Vagina (tissue), 2 donors: ENCODE measurements around the gene APPBP2. TPM values are rescaled to one million over a fixed set of nuclear protein-coding genes. Genes with fewer than 3 reads are reported as not detected.

Experiments
- DNase-seq, 2 donors: peaks; one replicate each; pipeline ENCODE4 v3.0.0-alpha.2; 2017; ENCODE audit errors: extremely low spot score in 2 of 2
- H3K27ac ChIP-seq: fragments of 200-600 bp; sonication (generic); one replicate; pipeline ENCODE4 v1.5.1; 2019
- H3K27me3 ChIP-seq: fragments of 200-600 bp; sonication (generic); one replicate; pipeline ENCODE4 v1.5.1; 2019
- H3K36me3 ChIP-seq, 2 donors: fragments of 200-600 bp; sonication (generic); one replicate each; pipeline ENCODE4 v1.5.1; 2017 to 2019
- H3K4me1 ChIP-seq: fragments of 200-600 bp; sonication (generic); one replicate; pipeline ENCODE4 v1.5.1; 2019
- H3K4me3 ChIP-seq, 2 donors: fragments of 200-600 bp; sonication (generic); 1 replicate in 1 of 2; 2 replicates in 1 of 2; pipeline ENCODE4 v1.5.1; 2016 to 2019
- H3K9me3 ChIP-seq: fragments of 200-600 bp; sonication (generic); one replicate; pipeline ENCODE4 v1.5.1; 2019
- CTCF ChIP-seq, 3 experiments: fragments of 450-650 bp in 2 of 3; fragments of 200-600 bp in 1 of 3; sonication (generic) in 1 of 3; IDR thresholded peaks; one replicate each; pipeline ENCODE4 v1.5.1; 2017 to 2019; ENCODE audit warnings: antibody characterized with exemption in 3 of 3, mild to moderate bottlenecking in 2 of 3, moderate library complexity in 2 of 3
- POLR2A ChIP-seq, 2 donors: fragments of 450-650 bp; IDR thresholded peaks; one replicate each; pipeline ENCODE4 v1.6.1; 2017; ENCODE audit warnings: antibody characterized with exemption in 2 of 2, mild to moderate bottlenecking in 2 of 2, moderate library complexity in 2 of 2
- POLR2AphosphoS5 ChIP-seq, 2 donors: sonication (generic); formaldehyde crosslinking; IDR thresholded peaks; one replicate each; pipeline ENCODE4 v1.9.0; 2017; ENCODE audit warnings: antibody characterized with exemption in 2 of 2, mild to moderate bottlenecking in 2 of 2, low read depth in 1 of 2; ENCODE audit not compliant: insufficient read depth in 1 of 2
- intact Hi-C: fragments of 100-400 bp; cut with DNase I; formaldehyde crosslinking; loops from one replicate; pipeline ENCODE4 v1.15.1; 2023
- total RNA-seq: library from RNA; depleted of rRNA; stranded (reverse); fragments of >200 nt; gene quantifications from one replicate; pipeline ENCODE4 v1.2.3, GENCODE V29; 2016

Gene APPBP2
- total RNA-seq, 1 donor from 2014 or later, result 23.6 TPM

- Histone ChIP-seq H3K27ac (no peak overlapping the region), H3K27me3 (no peaks in the 10 kb centered on the region), H3K36me3 (no peaks in the 10 kb centered on the region), H3K4me1 (no peaks in the 10 kb centered on the region), H3K4me3 (no peak overlapping the region), H3K9me3 (no peaks in the 10 kb centered on the region)
- intact Hi-C loops, result no loop called here
- DNase-seq, result no peak
- TF ChIP-seq POLR2AphosphoS5 (IDR thresholded peaks at IDR 0.05; ENCODE audit: insufficient read depth in 1 of 2, low read depth in 1 of 2) (no peak), POLR2A (IDR thresholded peaks at IDR 0.05) (no peak), CTCF (IDR thresholded peaks at IDR 0.05) (no peak)
These were observed 34.8 kb upstream of the APPBP2 start for GRCh38 chr17:60560860-60561257.

GRCh38 chr17:60559995-60560859 is 34.2 kb upstream of the APPBP2 start:
- TF ChIP-seq POLR2A (IDR thresholded peaks at IDR 0.05), result no peak
- Histone ChIP-seq H3K4me1 (no peaks in the 10 kb centered on the region), H3K36me3 (no peaks in the 10 kb centered on the region), H3K4me3 (no peak overlapping the region), H3K27ac (no peak overlapping the region), H3K27me3 (no peaks in the 10 kb centered on the region), H3K9me3 (no peaks in the 10 kb centered on the region)
- intact Hi-C loops, result no loop called here
- DNase-seq, result no peak

GRCh38 chr17:60559659-60559994 is 33.6 kb upstream of the APPBP2 start:
- no peaks in the 10 kb centered on the region for H3K9me3 ChIP-seq
- no peaks in the 10 kb centered on the region for H3K4me1 ChIP-seq
- intact Hi-C loops, result no loop called here
- no peaks in the 10 kb centered on the region for H3K27me3 ChIP-seq
- H3K4me3 ChIP-seq, result no peak overlapping the region
- no peaks in the 10 kb centered on the region for H3K36me3 ChIP-seq
- TF ChIP-seq POLR2AphosphoS5 (IDR thresholded peaks at IDR 0.05; ENCODE audit: insufficient read depth in 1 of 2, low read depth in 1 of 2) (no peak), CTCF (IDR thresholded peaks at IDR 0.05) (no peak), POLR2A (IDR thresholded peaks at IDR 0.05) (no peak)
- no peak overlapping the region for H3K27ac ChIP-seq
- DNase-seq, result no peak

- Histone ChIP-seq H3K36me3 (no peaks in the 10 kb centered on the region), H3K27me3 (no peaks in the 10 kb centered on the region), H3K27ac (no peak overlapping the region), H3K9me3 (peaks cover 2% of the 10 kb centered on the region), H3K4me1 (no peaks in the 10 kb centered on the region), H3K4me3 (no peak overlapping the region)
- TF ChIP-seq POLR2AphosphoS5 (IDR thresholded peaks at IDR 0.05; ENCODE audit: insufficient read depth in 1 of 2, low read depth in 1 of 2) (no peak), POLR2A (IDR thresholded peaks at IDR 0.05) (no peak), CTCF (IDR thresholded peaks at IDR 0.05) (no peak)
- intact Hi-C loops, result no loop called here
- no peak for DNase-seq
These were observed 31.8 kb upstream of the APPBP2 start for GRCh38 chr17:60557805-60558204.

- no peaks in the 10 kb centered on the region for H3K36me3 ChIP-seq
- peaks cover 2% of the 10 kb centered on the region for H3K9me3 ChIP-seq
- no peak overlapping the region for H3K27ac ChIP-seq
- no peaks in the 10 kb centered on the region for H3K4me1 ChIP-seq
- DNase-seq, result no peak
- TF ChIP-seq CTCF (IDR thresholded peaks at IDR 0.05), result no peak
- intact Hi-C loops, result no loop called here
- no peaks in the 10 kb centered on the region for H3K27me3 ChIP-seq
- no peak overlapping the region for H3K4me3 ChIP-seq
These were observed 29.7 kb upstream of the APPBP2 start for GRCh38 chr17:60555786-60556185.
